IMR-90 (cell line): ENCODE results near the gene CDK18. TPM values are rescaled to one million over a fixed set of nuclear protein-coding genes. Genes with fewer than 3 reads are reported as not detected.
A peak's percentile ranks its signal among the peaks of the same experiment; 100 is the strongest.

Experiments used
- ATAC-seq: fragments of 200-7000 bp; cut with Tn5 transposase; 2 replicates; pipeline ENCODE4 v1.9.1; 2020; ENCODE audit warnings: low read depth, mild to moderate bottlenecking, moderate library complexity
- BruUV-seq: library from RNA; stranded (reverse); fragments of 400-500 nt; replicated peaks from 2 replicates; lab custom pipeline; 2021; lab: Mats Ljungman, UMichigan
- CTCF ChIA-PET: fragments of 300-600 bp; formaldehyde crosslinking; extraction: SDS; loops from one replicate; lab custom pipeline; 2021; ENCODE audit warnings: antibody characterized with exemption; lab: Yijun Ruan, JAX
- POLR2A ChIA-PET: fragments of 300-600 bp; sonication (Branson Sonifier 250); formaldehyde crosslinking; loops from one replicate; lab custom pipeline; 2022; ENCODE audit warnings: antibody characterized with exemption; ENCODE audit not compliant: unreplicated experiment; lab: Charles Lee
- DNase-seq: peaks from one replicate; pipeline ENCODE4 v3.0.0; 2013
- H2AFZ ChIP-seq: replicated peaks from 2 replicates; pipeline ENCODE3; 2013; ENCODE audit warnings: low read length, mild to moderate bottlenecking; ENCODE audit not compliant: poor library complexity
- H2AK5ac ChIP-seq: 2 replicates; pipeline ENCODE4 v1.6.1; 2013; ENCODE audit warnings: low read depth, low read length, inconsistent platforms
- H2AK9ac ChIP-seq: replicated peaks from 2 replicates; pipeline ENCODE3; 2013; ENCODE audit warnings: mild to moderate bottlenecking, low read depth, low read length, moderate library complexity; ENCODE audit not compliant: poor library complexity
- H2BK120ac ChIP-seq: 2 replicates; pipeline ENCODE4 v1.6.1; 2013; ENCODE audit warnings: low read depth, low read length, inconsistent platforms
- H2BK15ac ChIP-seq: 3 replicates; pipeline ENCODE4 v1.6.1; 2013; ENCODE audit warnings: low read depth, low read length, inconsistent platforms
- H2BK20ac ChIP-seq: 2 replicates; pipeline ENCODE4 v1.6.1; 2013; ENCODE audit warnings: low read depth, mild to moderate bottlenecking, inconsistent platforms, low read length, moderate library complexity
- H2BK5ac ChIP-seq: 2 replicates; pipeline ENCODE4 v1.6.1; 2013; ENCODE audit warnings: mild to moderate bottlenecking, low read depth, low read length, inconsistent platforms; ENCODE audit not compliant: poor library complexity, severe bottlenecking
- H3K14ac ChIP-seq: replicated peaks from 2 replicates; pipeline ENCODE4 v1.6.1; 2013; ENCODE audit warnings: low read depth, low read length, inconsistent platforms
- H3K18ac ChIP-seq: 2 replicates; pipeline ENCODE4 v1.6.1; 2013; ENCODE audit warnings: low read depth, low read length, control low read depth
- H3K23ac ChIP-seq: 2 replicates; pipeline ENCODE4 v1.6.1; 2013; ENCODE audit warnings: low read depth, low read length, inconsistent platforms
- H3K27ac ChIP-seq: 2 replicates; pipeline ENCODE4 v1.5.1; 2013; ENCODE audit warnings: mild to moderate bottlenecking, control low read depth, low read length; ENCODE audit not compliant: insufficient read depth
- H3K27me3 ChIP-seq: 2 replicates; pipeline ENCODE4 v1.6.1; 2013; ENCODE audit warnings: low read length; ENCODE audit not compliant: control insufficient read depth, insufficient read depth
- H3K36me3 ChIP-seq: 2 replicates; pipeline ENCODE4 v1.6.1; 2013; ENCODE audit warnings: low read length, mixed read lengths; ENCODE audit not compliant: control insufficient read depth, insufficient read depth
- H3K4ac ChIP-seq: 2 replicates; pipeline ENCODE4 v1.6.1; 2013; ENCODE audit warnings: low read depth, low read length, inconsistent platforms
- H3K4me1 ChIP-seq: 2 replicates; pipeline ENCODE4 v1.6.1; 2013; ENCODE audit warnings: low read length, mixed read lengths; ENCODE audit not compliant: control insufficient read depth, insufficient read depth
- H3K4me2 ChIP-seq: 2 replicates; pipeline ENCODE4 v1.6.1; 2013; ENCODE audit warnings: low read depth, mild to moderate bottlenecking, control low read depth, low read length, moderate library complexity
- H3K4me3 ChIP-seq: 2 replicates; pipeline ENCODE4 v1.5.1; 2013; ENCODE audit warnings: low read depth, mild to moderate bottlenecking, control low read depth, low read length, moderate library complexity; ENCODE audit not compliant: insufficient read depth
- H3K56ac ChIP-seq: 2 replicates; pipeline ENCODE4 v1.6.1; 2013; ENCODE audit warnings: low read length, inconsistent platforms; ENCODE audit not compliant: insufficient read depth; ENCODE audit errors: extremely low read depth
- H3K79me1 ChIP-seq, 2 experiments: 2 replicates each; pipeline ENCODE4 v1.6.1; 2013; ENCODE audit warnings: low read length in 2 of 2, inconsistent platforms in 1 of 2, low read depth in 1 of 2
- H3K9ac ChIP-seq: 2 replicates; pipeline ENCODE4 v1.6.1; 2013; ENCODE audit warnings: low read depth, low read length, control low read depth
- H3K9me1 ChIP-seq: 2 replicates; pipeline ENCODE4 v1.6.1; 2013; ENCODE audit warnings: low read length, inconsistent platforms; ENCODE audit not compliant: insufficient read depth
- H3K9me3 ChIP-seq: 2 replicates; pipeline ENCODE4 v1.6.1; 2013; ENCODE audit warnings: low read length; ENCODE audit not compliant: control insufficient read depth, insufficient read depth
- H4K20me1 ChIP-seq: 2 replicates; pipeline ENCODE4 v1.6.1; 2013; ENCODE audit warnings: low read length, inconsistent platforms; ENCODE audit not compliant: insufficient read depth
- H4K5ac ChIP-seq: 2 replicates; pipeline ENCODE4 v1.6.1; 2013; ENCODE audit warnings: mild to moderate bottlenecking, low read depth, low read length, control low read depth
- H4K8ac ChIP-seq, 2 experiments: 2 replicates each; pipeline ENCODE4 v1.6.1; 2013; ENCODE audit warnings: low read depth in 2 of 2, low read length in 2 of 2, control low read depth in 1 of 2, inconsistent platforms in 1 of 2
- H4K91ac ChIP-seq: 2 replicates; pipeline ENCODE4 v1.6.1; 2013; ENCODE audit warnings: low read depth, low read length, inconsistent platforms; ENCODE audit not compliant: insufficient read depth
- BHLHE40 ChIP-seq: fragments of 150-350 bp; IDR thresholded peaks from 2 replicates; pipeline ENCODE4 v1.6.1; 2016; ENCODE audit warnings: mild to moderate bottlenecking, low read depth, low read length
- CEBPB ChIP-seq: IDR thresholded peaks from 2 replicates; pipeline ENCODE4 v1.6.1; 2012; ENCODE audit warnings: low read depth, low read length, improper control_type of control experiment
- CHD1 ChIP-seq: IDR thresholded peaks from 2 replicates; pipeline ENCODE4 v1.6.1; 2012; ENCODE audit warnings: low read depth, low read length, improper control_type of control experiment
- FOS ChIP-seq: fragments of 150-350 bp; IDR thresholded peaks from 2 replicates; pipeline ENCODE4 v1.6.1; 2016; ENCODE audit warnings: low read depth, low read length
- MAFK ChIP-seq: IDR thresholded peaks from 2 replicates; pipeline ENCODE4 v1.6.1; 2012; ENCODE audit warnings: low read depth, low read length, improper control_type of control experiment
- MAZ ChIP-seq: IDR thresholded peaks from 2 replicates; pipeline ENCODE4 v1.6.1; 2012; ENCODE audit warnings: low read depth, mild to moderate bottlenecking, low read length, improper control_type of control experiment, moderate library complexity, borderline replicate concordance
- MXI1 ChIP-seq: IDR thresholded peaks from 2 replicates; pipeline ENCODE4 v1.6.1; 2012; ENCODE audit warnings: low read depth, mild to moderate bottlenecking, low read length, moderate library complexity, borderline replicate concordance
- NFE2L2 ChIP-seq: fragments of 150-350 bp; IDR thresholded peaks from 2 replicates; pipeline ENCODE4 v1.6.1; 2016; ENCODE audit warnings: low read depth, mild to moderate bottlenecking, low read length
- POLR2A ChIP-seq: IDR thresholded peaks from 2 replicates; pipeline ENCODE4 v1.6.1; 2012; ENCODE audit warnings: mild to moderate bottlenecking, low read depth, low read length
- RAD21 ChIP-seq: IDR thresholded peaks from 2 replicates; pipeline ENCODE4 v1.6.1; 2012; ENCODE audit warnings: low read length, improper control_type of control experiment
- RCOR1 ChIP-seq: IDR thresholded peaks from 2 replicates; pipeline ENCODE4 v1.6.1; 2012; ENCODE audit warnings: mild to moderate bottlenecking, low read length, improper control_type of control experiment; ENCODE audit not compliant: insufficient replicate concordance
- RFX5 ChIP-seq: IDR thresholded peaks from 2 replicates; pipeline ENCODE4 v1.8.0; 2012; ENCODE audit warnings: low read depth, mild to moderate bottlenecking, low read length, moderate library complexity
- SMC3 ChIP-seq: fragments of 150-350 bp; IDR thresholded peaks from 2 replicates; pipeline ENCODE4 v1.6.1; 2016; ENCODE audit warnings: low read depth, mild to moderate bottlenecking, antibody characterized with exemption, low read length, moderate library complexity
- WGBS, 2 experiments: methylation state at CpG; one replicate each; pipeline versions ENCODE4 v1.1.5 to v1.1.7; 2013; ENCODE audit warnings: missing lambda C conversion rate in 2 of 2; ENCODE audit not compliant: insufficient read length in 1 of 2; ENCODE audit errors: extremely low coverage in 2 of 2; 5-methylcytosine and 5-hydroxymethylcytosine counted together
- dilution Hi-C: fragments of 300-500 bp; cut with HindIII; formaldehyde crosslinking; loops from one replicate; pipeline ENCODE4 v1.14.3; 2018; ENCODE audit warnings: low sequenced_read_pairs; ENCODE audit not compliant: unreplicated experiment
- in situ Hi-C: fragments of 300-500 bp; cut with MboI; formaldehyde crosslinking; loops from 3 replicates; pipeline ENCODE4 v1.14.3; 2019; ENCODE audit warnings: low sequenced_read_pairs, inconsistent platforms, mixed read lengths
- intact Hi-C: fragments of 100-400 bp; cut with micrococcal nuclease; formaldehyde crosslinking; loops from 2 replicates; pipeline ENCODE4 v1.10.0; 2022
- polyA plus RNA-seq, 3 experiments: library from polyadenylated mRNA; depleted of rRNA; stranded (reverse); fragments of >200 nt; gene quantifications; 2 replicates each; pipeline ENCODE4 v1.2.3, GENCODE V29; 2012; ENCODE audit warnings: low replicate concordance in 1 of 3
- total RNA-seq: library from RNA; depleted of rRNA; stranded (reverse); fragments of >200 nt; gene quantifications from 2 replicates; pipeline ENCODE4 v1.2.3, GENCODE V29; 2012
- TF ChIP-seq, protein P1 (sequence below): fragments of 150-350 bp; IDR thresholded peaks from 2 replicates; pipeline ENCODE4 v1.6.1; 2017; ENCODE audit warnings: mild to moderate bottlenecking, antibody characterized with exemption, low read length, low read depth
- TF ChIP-seq, protein P2 (sequence below): fragments of 150-350 bp; IDR thresholded peaks from 2 replicates; pipeline ENCODE4 v1.6.1; 2016; ENCODE audit warnings: low read depth, mild to moderate bottlenecking, low read length, moderate library complexity, borderline replicate concordance
- TF ChIP-seq, protein P3 (sequence below): conservative IDR thresholded peaks from 2 replicates; pipeline ENCODE4 v1.5.1; 2012; ENCODE audit warnings: mild to moderate bottlenecking, low read depth, low read length, improper control_type of control experiment

CDK18 gene
- total and polyA plus RNA-seq, 2 of the 4 experiments (the other 2 are of a cell fraction), result 0.18 to 0.48 TPM

DNA sequence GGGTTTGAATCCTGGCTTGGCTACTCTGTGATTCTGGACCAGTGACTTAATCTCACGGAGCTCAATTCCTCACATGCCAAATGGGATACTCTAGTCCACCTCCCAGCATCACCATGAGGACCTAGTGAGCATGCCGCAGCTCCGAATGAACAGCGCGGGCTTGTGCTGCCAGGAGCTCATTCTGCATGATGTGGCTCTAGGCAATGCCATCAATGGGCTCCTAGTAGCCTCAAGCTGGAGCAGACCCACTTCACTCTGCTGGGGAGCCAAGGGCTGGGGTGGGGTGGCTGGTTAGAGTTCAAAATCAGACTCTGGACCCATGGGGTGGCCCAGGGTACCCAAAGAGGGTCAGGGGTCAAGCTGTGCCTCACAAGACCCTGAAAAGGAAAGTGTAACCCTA is 41.5 kb downstream of the CDK18 start:
- ChIA-PET CTCF (no interaction called here), POLR2A (no interaction called here)
- intact Hi-C loops (no loop called here), dilution Hi-C loops (no loop called here), in situ Hi-C loops (no loop called here)
- no peak for TF ChIP-seq MAFK
- no peak for TF ChIP-seq RAD21
- TF ChIP-seq FOS, result no peak
- TF ChIP-seq CHD1, result no peak
- TF ChIP-seq, protein P1, sequence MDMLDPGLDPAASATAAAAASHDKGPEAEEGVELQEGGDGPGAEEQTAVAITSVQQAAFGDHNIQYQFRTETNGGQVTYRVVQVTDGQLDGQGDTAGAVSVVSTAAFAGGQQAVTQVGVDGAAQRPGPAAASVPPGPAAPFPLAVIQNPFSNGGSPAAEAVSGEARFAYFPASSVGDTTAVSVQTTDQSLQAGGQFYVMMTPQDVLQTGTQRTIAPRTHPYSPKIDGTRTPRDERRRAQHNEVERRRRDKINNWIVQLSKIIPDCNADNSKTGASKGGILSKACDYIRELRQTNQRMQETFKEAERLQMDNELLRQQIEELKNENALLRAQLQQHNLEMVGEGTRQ, result no peak
- TF ChIP-seq CEBPB, result no peak
- no peak for TF ChIP-seq RFX5
- TF ChIP-seq, protein P2, sequence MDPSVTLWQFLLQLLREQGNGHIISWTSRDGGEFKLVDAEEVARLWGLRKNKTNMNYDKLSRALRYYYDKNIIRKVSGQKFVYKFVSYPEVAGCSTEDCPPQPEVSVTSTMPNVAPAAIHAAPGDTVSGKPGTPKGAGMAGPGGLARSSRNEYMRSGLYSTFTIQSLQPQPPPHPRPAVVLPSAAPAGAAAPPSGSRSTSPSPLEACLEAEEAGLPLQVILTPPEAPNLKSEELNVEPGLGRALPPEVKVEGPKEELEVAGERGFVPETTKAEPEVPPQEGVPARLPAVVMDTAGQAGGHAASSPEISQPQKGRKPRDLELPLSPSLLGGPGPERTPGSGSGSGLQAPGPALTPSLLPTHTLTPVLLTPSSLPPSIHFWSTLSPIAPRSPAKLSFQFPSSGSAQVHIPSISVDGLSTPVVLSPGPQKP, result no peak
- no peak for TF ChIP-seq SMC3
- no peak for TF ChIP-seq BHLHE40
- no peak for TF ChIP-seq MXI1
- TF ChIP-seq, protein P3, sequence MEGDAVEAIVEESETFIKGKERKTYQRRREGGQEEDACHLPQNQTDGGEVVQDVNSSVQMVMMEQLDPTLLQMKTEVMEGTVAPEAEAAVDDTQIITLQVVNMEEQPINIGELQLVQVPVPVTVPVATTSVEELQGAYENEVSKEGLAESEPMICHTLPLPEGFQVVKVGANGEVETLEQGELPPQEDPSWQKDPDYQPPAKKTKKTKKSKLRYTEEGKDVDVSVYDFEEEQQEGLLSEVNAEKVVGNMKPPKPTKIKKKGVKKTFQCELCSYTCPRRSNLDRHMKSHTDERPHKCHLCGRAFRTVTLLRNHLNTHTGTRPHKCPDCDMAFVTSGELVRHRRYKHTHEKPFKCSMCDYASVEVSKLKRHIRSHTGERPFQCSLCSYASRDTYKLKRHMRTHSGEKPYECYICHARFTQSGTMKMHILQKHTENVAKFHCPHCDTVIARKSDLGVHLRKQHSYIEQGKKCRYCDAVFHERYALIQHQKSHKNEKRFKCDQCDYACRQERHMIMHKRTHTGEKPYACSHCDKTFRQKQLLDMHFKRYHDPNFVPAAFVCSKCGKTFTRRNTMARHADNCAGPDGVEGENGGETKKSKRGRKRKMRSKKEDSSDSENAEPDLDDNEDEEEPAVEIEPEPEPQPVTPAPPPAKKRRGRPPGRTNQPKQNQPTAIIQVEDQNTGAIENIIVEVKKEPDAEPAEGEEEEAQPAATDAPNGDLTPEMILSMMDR, result no peak
- no peak for TF ChIP-seq NFE2L2
- no peak for TF ChIP-seq POLR2A
- no peak for TF ChIP-seq RCOR1
- no peak for TF ChIP-seq MAZ
- no peak overlapping the region for H3K4me3 ChIP-seq
- H3K79me1 ChIP-seq, result no peaks in the 10 kb centered on the region
- no peak overlapping the region for H2BK5ac ChIP-seq
- no peak overlapping the region for H3K14ac ChIP-seq
- H3K36me3 ChIP-seq, result no peaks in the 10 kb centered on the region
- H3K4me2 ChIP-seq, result no peak overlapping the region
- H4K5ac ChIP-seq, result no peak overlapping the region
- H3K9me1 ChIP-seq, result no peaks in the 10 kb centered on the region
- H2AK9ac ChIP-seq, result peak overlapping the region; percentile 24
- BruUV-seq, result no TSS peak
- WGBS, 2 experiments, result 96% methylated on average over 3 of the region's 5 CpGs; no CpG with 5 or more reads in 1 of the 2 experiments
- no peak overlapping the region for H3K18ac ChIP-seq
- H4K8ac ChIP-seq, result no peak overlapping the region
- H4K91ac ChIP-seq, result no peak overlapping the region
- no peak overlapping the region for H2AFZ ChIP-seq
- H3K27ac ChIP-seq, result no peak overlapping the region
- H2AK5ac ChIP-seq, result no peak overlapping the region
- H2BK120ac ChIP-seq, result no peak overlapping the region
- H2BK20ac ChIP-seq, result no peak overlapping the region
- H3K4ac ChIP-seq, result no peak overlapping the region
- H3K56ac ChIP-seq, result no peak overlapping the region
- DNase-seq (no peak), ATAC-seq (no peak)
- 0 out of 2 replicates have a peak, but pooled peaks cover 2% of the 10 kb centered on the region for H3K4me1 ChIP-seq
- no peak overlapping the region for H3K9ac ChIP-seq
- H3K27me3 ChIP-seq, result peaks cover 23% of the 10 kb centered on the region
- H3K23ac ChIP-seq, result no peak overlapping the region
- H4K20me1 ChIP-seq, result no peaks in the 10 kb centered on the region
- no peak overlapping the region for H2BK15ac ChIP-seq
- H3K9me3 ChIP-seq, result no peaks in the 10 kb centered on the region
